HUES64 (cell line): ENCODE results near the gene ST6GALNAC1.

Experiments used
- H3K27ac ChIP-seq: 2 replicates; pipeline ENCODE4 v1.7.0; 2013; ENCODE audit warnings: low read depth, low read length, inconsistent platforms
- H3K27me3 ChIP-seq: 2 replicates; pipeline ENCODE4 v1.6.1; 2013; ENCODE audit warnings: mild to moderate bottlenecking, low read length; ENCODE audit not compliant: insufficient read depth
- H3K36me3 ChIP-seq: 2 replicates; pipeline ENCODE4 v1.6.1; 2013; ENCODE audit warnings: mild to moderate bottlenecking, low read length; ENCODE audit not compliant: insufficient read depth
- H3K4me1 ChIP-seq: 2 replicates; pipeline ENCODE4 v1.6.1; 2013; ENCODE audit warnings: mild to moderate bottlenecking, low read length, moderate library complexity; ENCODE audit not compliant: insufficient read depth
- H3K4me3 ChIP-seq: 2 replicates; pipeline ENCODE4 v1.5.1; 2013; ENCODE audit warnings: mild to moderate bottlenecking, low read length, moderate library complexity
- H3K9ac ChIP-seq: 2 replicates; pipeline ENCODE4 v1.6.1; 2013; ENCODE audit warnings: mild to moderate bottlenecking, low read depth, low read length
- H3K9me3 ChIP-seq: 2 replicates; pipeline ENCODE4 v1.6.1; 2013; ENCODE audit warnings: low read depth, low read length; ENCODE audit not compliant: insufficient read depth
- WGBS: fragments of 150-250, 120-280 bp; methylation state at CpG from one replicate; pipeline ENCODE4 v1.1.7; 2013; ENCODE audit warnings: missing lambda C conversion rate; 5-methylcytosine and 5-hydroxymethylcytosine counted together

Gene ST6GALNAC1

GRCh38 chr17:76658242-76658662 is 14.7 kb upstream of the ST6GALNAC1 start:
- H3K27ac ChIP-seq, result no peak overlapping the region
- H3K9me3 ChIP-seq, result no peaks in the 10 kb centered on the region
- 81% methylated on average over 5 of the region's 5 CpGs for WGBS
- no peak overlapping the region for H3K9ac ChIP-seq
- H3K36me3 ChIP-seq, result no peaks in the 10 kb centered on the region
- H3K27me3 ChIP-seq, result no peaks in the 10 kb centered on the region
- peaks cover 7% of the 10 kb centered on the region; the same call in 1 of the 2 replicates for H3K4me1 ChIP-seq
- H3K4me3 ChIP-seq, result no peak overlapping the region

GRCh38 chr17:76657505-76658241 is 14.1 kb upstream of the ST6GALNAC1 start:
- Histone ChIP-seq H3K4me3 (no peak overlapping the region), H3K9me3 (no peaks in the 10 kb centered on the region), H3K36me3 (no peaks in the 10 kb centered on the region), H3K9ac (no peak overlapping the region), H3K27me3 (no peaks in the 10 kb centered on the region), H3K27ac (no peak overlapping the region), H3K4me1 (peaks cover 7% of the 10 kb centered on the region; the same call in 1 of the 2 replicates)
- 90% methylated on average over 8 of the region's 8 CpGs for WGBS

- H3K27ac ChIP-seq, result no peak overlapping the region
- H3K4me3 ChIP-seq, result no peak overlapping the region
- no peaks in the 10 kb centered on the region for H3K36me3 ChIP-seq
- no peaks in the 10 kb centered on the region for H3K9me3 ChIP-seq
- no peaks in the 10 kb centered on the region for H3K27me3 ChIP-seq
- H3K9ac ChIP-seq, result no peak overlapping the region
- whole genome bisulfite sequencing, result 87% methylated on average over 1 of the region's 1 CpG
- H3K4me1 ChIP-seq, result peaks cover under 1% of the 10 kb centered on the region; the same call in 1 of the 2 replicates
These were observed 10.9 kb upstream of the ST6GALNAC1 start for GRCh38 chr17:76654408-76654807.

GRCh38 chr17:76650504-76650903 is 6.9 kb upstream of the ST6GALNAC1 start:
- Histone ChIP-seq H3K36me3 (no peaks in the 10 kb centered on the region), H3K27me3 (no peaks in the 10 kb centered on the region), H3K9ac (no peak overlapping the region), H3K4me1 (no peaks in the 10 kb centered on the region), H3K9me3 (no peaks in the 10 kb centered on the region), H3K4me3 (no peak overlapping the region), H3K27ac (no peak overlapping the region)
- 95% methylated on average over 4 of the region's 5 CpGs for WGBS

GRCh38 chr17:76646712-76647111 is 3.2 kb upstream of the ST6GALNAC1 start:
- H3K9me3 ChIP-seq, result no peaks in the 10 kb centered on the region
- H3K4me3 ChIP-seq, result no peak overlapping the region
- H3K27ac ChIP-seq, result no peak overlapping the region
- no peak overlapping the region for H3K9ac ChIP-seq
- no peaks in the 10 kb centered on the region for H3K4me1 ChIP-seq
- 100% methylated on average over 1 of the region's 1 CpG for WGBS
- no peaks in the 10 kb centered on the region for H3K27me3 ChIP-seq
- H3K36me3 ChIP-seq, result no peaks in the 10 kb centered on the region

- H3K27ac ChIP-seq, result no peak overlapping the region
- H3K4me1 ChIP-seq, result peaks cover 9% of the 10 kb centered on the region
- H3K9ac ChIP-seq, result no peak overlapping the region
- H3K4me3 ChIP-seq, result no peak overlapping the region
- H3K27me3 ChIP-seq, result no peaks in the 10 kb centered on the region
- H3K9me3 ChIP-seq, result no peaks in the 10 kb centered on the region
- 74% methylated on average over 5 of the region's 5 CpGs for WGBS
- no peaks in the 10 kb centered on the region for H3K36me3 ChIP-seq
These were observed 1.9 kb upstream of the ST6GALNAC1 start for GRCh38 chr17:76645481-76645880.

- H3K27me3 ChIP-seq, result no peaks in the 10 kb centered on the region
- H3K9me3 ChIP-seq, result no peaks in the 10 kb centered on the region
- H3K4me3 ChIP-seq, result no peak overlapping the region
- no peaks in the 10 kb centered on the region for H3K36me3 ChIP-seq
- peaks cover 12% of the 10 kb centered on the region for H3K4me1 ChIP-seq
- H3K27ac ChIP-seq, result no peak overlapping the region
- no peak overlapping the region for H3K9ac ChIP-seq
- WGBS, result 94% methylated on average over 8 of the region's 8 CpGs
These were observed 1.4 kb upstream of the ST6GALNAC1 start for GRCh38 chr17:76644995-76645394.

GRCh38 chr17:76642994-76643393 is 563 bp downstream of the ST6GALNAC1 start:
- Histone ChIP-seq H3K27me3 (no peaks in the 10 kb centered on the region), H3K4me3 (no peak overlapping the region), H3K36me3 (no peaks in the 10 kb centered on the region), H3K27ac (no peak overlapping the region), H3K9ac (no peak overlapping the region), H3K9me3 (no peaks in the 10 kb centered on the region), H3K4me1 (peaks cover 15% of the 10 kb centered on the region)
- 89% methylated on average over 6 of the region's 6 CpGs for WGBS

- 98% methylated on average over 3 of the region's 5 CpGs for WGBS
- Histone ChIP-seq H3K9ac (no peak overlapping the region), H3K4me3 (no peak overlapping the region), H3K36me3 (no peaks in the 10 kb centered on the region), H3K9me3 (no peaks in the 10 kb centered on the region), H3K27ac (no peak overlapping the region), H3K27me3 (no peaks in the 10 kb centered on the region), H3K4me1 (peaks cover 19% of the 10 kb centered on the region)
These were observed 1.5 kb downstream of the ST6GALNAC1 start for GRCh38 chr17:76642032-76642561.

- no peaks in the 10 kb centered on the region for H3K9me3 ChIP-seq
- no peaks in the 10 kb centered on the region for H3K36me3 ChIP-seq
- H3K27ac ChIP-seq, result no peak overlapping the region
- no peak overlapping the region for H3K9ac ChIP-seq
- no peaks in the 10 kb centered on the region for H3K27me3 ChIP-seq
- 76% methylated on average over 3 of the region's 3 CpGs for WGBS
- peaks cover 19% of the 10 kb centered on the region for H3K4me1 ChIP-seq
- no peak overlapping the region for H3K4me3 ChIP-seq
These were observed 2.1 kb downstream of the ST6GALNAC1 start for GRCh38 chr17:76641501-76641900.

GRCh38 chr17:76640550-76641380 is 2.8 kb downstream of the ST6GALNAC1 start:
- Histone ChIP-seq H3K4me1 (peaks cover 19% of the 10 kb centered on the region), H3K9ac (no peak overlapping the region), H3K36me3 (no peaks in the 10 kb centered on the region), H3K4me3 (no peak overlapping the region), H3K27me3 (no peaks in the 10 kb centered on the region), H3K9me3 (no peaks in the 10 kb centered on the region), H3K27ac (no peak overlapping the region)
- 92% methylated on average over 6 of the region's 6 CpGs for WGBS
